CD14-positive monocyte (primary cell): ENCODE measurements around the gene PKNOX2. TPM values are rescaled to one million over a fixed set of nuclear protein-coding genes. Genes with fewer than 3 reads are reported as not detected.
"Not testable (repeated sequence)": the region's sequence is repeated elsewhere in the genome, so short reads cannot be mapped to it uniquely, and the experiment has no call there.

ENCODE experiments used
- DNase-seq, 3 donors: peaks; one replicate each; pipeline ENCODE4 v3.0.0-alpha.2; 2011 to 2022
- H2AFZ ChIP-seq: 2 replicates; pipeline ENCODE4 v1.6.0; 2012; ENCODE audit warnings: mild to moderate bottlenecking, low read depth, low read length, inconsistent platforms; ENCODE audit not compliant: insufficient read depth, poor library complexity, severe bottlenecking
- H3K27ac ChIP-seq, 2 donors: 1 replicate in 1 of 2; 2 replicates in 1 of 2; pipeline ENCODE4 v1.5.1; 2012 to 2013; ENCODE audit warnings: low read length in 2 of 2, control low read depth in 1 of 2, inconsistent platforms in 1 of 2, low read depth in 1 of 2, mild to moderate bottlenecking in 1 of 2
- H3K27me3 ChIP-seq, 2 donors: one replicate each; pipeline versions ENCODE4 v1.6.0 to v1.6.1; 2011 to 2013; ENCODE audit warnings: low read length in 2 of 2; ENCODE audit not compliant: control insufficient read depth in 2 of 2, insufficient read depth in 2 of 2
- H3K36me3 ChIP-seq, 2 donors: replicated peaks in 1 of 2; 1 replicate in 1 of 2; 2 replicates in 1 of 2; pipeline versions ENCODE4 v1.5.1 to v1.6.1; 2012 to 2013; ENCODE audit warnings: low read length in 2 of 2, control low read depth in 1 of 2, inconsistent platforms in 1 of 2, mild to moderate bottlenecking in 1 of 2; ENCODE audit not compliant: insufficient read depth in 2 of 2, control insufficient read depth in 1 of 2
- H3K4me1 ChIP-seq, 2 donors: 1 replicate in 1 of 2; 2 replicates in 1 of 2; pipeline versions ENCODE4 v1.5.1 to v1.6.1; 2012 to 2013; ENCODE audit warnings: low read length in 2 of 2, control low read depth in 1 of 2, inconsistent platforms in 1 of 2, mild to moderate bottlenecking in 1 of 2, moderate library complexity in 1 of 2; ENCODE audit not compliant: insufficient read depth in 2 of 2, control insufficient read depth in 1 of 2
- H3K4me2 ChIP-seq: replicated peaks from 2 replicates; pipeline ENCODE3; 2012; ENCODE audit warnings: low read length, moderate library complexity, mild to moderate bottlenecking; ENCODE audit not compliant: poor library complexity, severe bottlenecking; ENCODE audit errors: extremely low read depth
- H3K4me3 ChIP-seq, 3 experiments: fragments of 200-600 bp in 1 of 3; sonication (generic) in 1 of 3; replicated peaks in 1 of 3; 1 replicate in 2 of 3; 2 replicates in 1 of 3; pipeline ENCODE4 v1.5.1; 2011 to 2013; ENCODE audit warnings: low read length in 3 of 3, mild to moderate bottlenecking in 3 of 3, control low read depth in 2 of 3, low read depth in 2 of 3, inconsistent platforms in 1 of 3, moderate library complexity in 1 of 3
- H3K79me2 ChIP-seq: 2 replicates; pipeline ENCODE4 v1.6.0; 2012; ENCODE audit warnings: mild to moderate bottlenecking, control low read depth, inconsistent platforms, low read length, moderate library complexity; ENCODE audit not compliant: insufficient read depth
- H3K9ac ChIP-seq: 2 replicates; pipeline ENCODE4 v1.6.0; 2017; ENCODE audit warnings: low read length, mild to moderate bottlenecking; ENCODE audit not compliant: insufficient read depth, poor library complexity, severe bottlenecking
- H3K9me3 ChIP-seq, 2 donors: replicated peaks in 1 of 2; 1 replicate in 1 of 2; 2 replicates in 1 of 2; pipeline versions ENCODE4 v1.5.1 to v1.6.1; 2012 to 2013; ENCODE audit warnings: low read length in 2 of 2, control low read depth in 1 of 2; ENCODE audit not compliant: control insufficient read depth in 1 of 2, insufficient read depth in 1 of 2
- H4K20me1 ChIP-seq: 2 replicates; pipeline ENCODE4 v1.6.0; 2012; ENCODE audit warnings: mild to moderate bottlenecking, low read length, control low read depth, moderate library complexity; ENCODE audit not compliant: insufficient read depth
- H3K27ac Mint-ChIP-seq, 7 donors: one replicate each; pipeline ENCODE4 v1.8.0; 2020; ENCODE audit warnings: mild to moderate bottlenecking in 7 of 7, mixed read lengths in 7 of 7, moderate library complexity in 6 of 7, inconsistent platforms in 2 of 7
- H3K27me3 Mint-ChIP-seq, 3 donors: one replicate each; pipeline ENCODE4 v1.8.0; 2021 to 2022; ENCODE audit warnings: low read depth in 3 of 3, mild to moderate bottlenecking in 3 of 3, mixed read lengths in 3 of 3, moderate library complexity in 3 of 3, inconsistent platforms in 1 of 3
- H3K36me3 Mint-ChIP-seq, 2 donors: one replicate each; pipeline ENCODE4 v1.8.0; 2020; ENCODE audit warnings: mixed read lengths in 2 of 2, inconsistent platforms in 1 of 2, mild to moderate bottlenecking in 1 of 2
- H3K4me1 Mint-ChIP-seq: one replicate; pipeline ENCODE4 v1.8.0; 2020; ENCODE audit warnings: mild to moderate bottlenecking, mixed read lengths
- H3K4me3 Mint-ChIP-seq, 2 donors: one replicate each; pipeline ENCODE4 v1.8.0; 2020; ENCODE audit warnings: mild to moderate bottlenecking in 2 of 2, mixed read lengths in 2 of 2, moderate library complexity in 1 of 2
- H3K9me3 Mint-ChIP-seq, 7 donors: one replicate each; pipeline ENCODE4 v1.8.0; 2020 to 2022; ENCODE audit warnings: mixed read lengths in 7 of 7, mild to moderate bottlenecking in 6 of 7, moderate library complexity in 6 of 7, inconsistent platforms in 2 of 7
- WGBS: methylation state at CpG from one replicate; pipeline ENCODE4 v1.1.5; 2013; ENCODE audit warnings: missing lambda C conversion rate; ENCODE audit not compliant: insufficient coverage; 5-methylcytosine and 5-hydroxymethylcytosine counted together
- intact Hi-C, 2 donors: fragments of 100-400 bp; cut with micrococcal nuclease; formaldehyde crosslinking; loops; one replicate each; pipeline versions ENCODE4 v1.15.0 to v1.15.1; 2023
- polyA plus RNA-seq, 3 donors: library from polyadenylated mRNA; depleted of rRNA in 1 of 3; unstranded in 2 of 3; stranded (reverse) in 1 of 3; fragments of 300-500 nt in 2 of 3; fragments of >200 nt in 1 of 3; fragmentation: Illumina TruSeq in 2 of 3; gene quantifications; 1 replicate in 2 of 3; 2 replicates in 1 of 3; pipeline ENCODE4 v1.2.3, GENCODE V29; 2012 to 2021
- TF ChIP-seq, protein P1 (sequence below): fragments of 200-600 bp; IDR thresholded peaks from one replicate; pipeline ENCODE4 v1.8.0; 2022; ENCODE audit warnings: antibody characterized with exemption, mild to moderate bottlenecking

PKNOX2 gene
- polyA plus RNA-seq, 3 donors: not detected

DNA sequence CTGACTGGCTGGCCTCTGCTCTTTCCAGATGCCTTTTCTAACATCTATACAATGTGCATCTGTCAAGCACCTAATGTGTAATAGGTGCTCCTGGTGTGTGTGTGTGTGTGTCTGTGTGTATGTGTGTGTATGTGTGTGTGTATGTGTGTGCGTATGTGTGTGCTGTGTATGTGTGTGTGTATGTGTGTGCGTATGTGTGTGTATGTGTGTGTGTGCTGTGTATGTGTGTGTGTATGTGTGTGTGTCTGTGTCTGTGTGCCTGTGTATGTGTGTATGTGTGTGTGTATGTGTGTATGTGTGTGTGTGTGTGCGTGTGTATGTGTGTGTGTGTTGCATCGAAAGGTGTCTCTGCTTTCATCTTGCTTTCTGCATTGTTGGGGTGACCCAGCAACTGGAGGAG lies 57.9 kb downstream of the PKNOX2 start:
- Histone ChIP-seq H3K27me3 (peaks cover 0 to 2% of the 10 kb centered on the region in 2 donors), H3K79me2 (no peaks in the 10 kb centered on the region), H3K9me3 (no peaks in the 10 kb centered on the region), H3K4me3 (no peak overlapping the region), H2AFZ (no peak overlapping the region), H3K9ac (no peak overlapping the region), H4K20me1 (no peaks in the 10 kb centered on the region), H3K27ac (no peak overlapping the region), H3K36me3 (no peaks in the 10 kb centered on the region), H3K4me1 (no peaks in the 10 kb centered on the region), H3K4me2 (no peak overlapping the region)
- Mint-ChIP-seq H3K36me3 (no peaks in the 10 kb centered on the region), H3K27me3 (peaks cover 0 to 13% (median 8%) of the 10 kb centered on the region in 3 donors), H3K4me3 (no peak overlapping the region), H3K9me3 (no peaks in the 10 kb centered on the region), H3K4me1 (no peaks in the 10 kb centered on the region), H3K27ac (no peak overlapping the region)
- TF ChIP-seq, protein P1, sequence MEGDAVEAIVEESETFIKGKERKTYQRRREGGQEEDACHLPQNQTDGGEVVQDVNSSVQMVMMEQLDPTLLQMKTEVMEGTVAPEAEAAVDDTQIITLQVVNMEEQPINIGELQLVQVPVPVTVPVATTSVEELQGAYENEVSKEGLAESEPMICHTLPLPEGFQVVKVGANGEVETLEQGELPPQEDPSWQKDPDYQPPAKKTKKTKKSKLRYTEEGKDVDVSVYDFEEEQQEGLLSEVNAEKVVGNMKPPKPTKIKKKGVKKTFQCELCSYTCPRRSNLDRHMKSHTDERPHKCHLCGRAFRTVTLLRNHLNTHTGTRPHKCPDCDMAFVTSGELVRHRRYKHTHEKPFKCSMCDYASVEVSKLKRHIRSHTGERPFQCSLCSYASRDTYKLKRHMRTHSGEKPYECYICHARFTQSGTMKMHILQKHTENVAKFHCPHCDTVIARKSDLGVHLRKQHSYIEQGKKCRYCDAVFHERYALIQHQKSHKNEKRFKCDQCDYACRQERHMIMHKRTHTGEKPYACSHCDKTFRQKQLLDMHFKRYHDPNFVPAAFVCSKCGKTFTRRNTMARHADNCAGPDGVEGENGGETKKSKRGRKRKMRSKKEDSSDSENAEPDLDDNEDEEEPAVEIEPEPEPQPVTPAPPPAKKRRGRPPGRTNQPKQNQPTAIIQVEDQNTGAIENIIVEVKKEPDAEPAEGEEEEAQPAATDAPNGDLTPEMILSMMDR: no peak
- WGBS: 87% methylated on average over 3 of the region's 4 CpGs
- DNase-seq: no peak
- intact Hi-C loops: no loop called here

GRCh38 chr11:125223161-125223560 lies 58.6 kb downstream of the PKNOX2 start:
- DNase-seq, H4K20me1 ChIP-seq, H2AFZ ChIP-seq, H3K4me1 Mint-ChIP-seq, H3K36me3 ChIP-seq, H3K4me3 Mint-ChIP-seq, H3K27ac ChIP-seq, H3K4me1 ChIP-seq, H3K27ac Mint-ChIP-seq, H3K79me2 ChIP-seq, H3K4me2 ChIP-seq, H3K9me3 Mint-ChIP-seq, H3K9me3 ChIP-seq, H3K9ac ChIP-seq, intact Hi-C loops, H3K4me3 ChIP-seq, H3K36me3 Mint-ChIP-seq, H3K27me3 Mint-ChIP-seq, H3K27me3 ChIP-seq: not testable (repeated sequence)
- WGBS: 70% methylated on average over 2 of the region's 6 CpGs
